ENCODE measurements around the gene IFT43. TPM values are rescaled to one million over a fixed set of nuclear protein-coding genes. Genes with fewer than 3 reads are reported as not detected.

Gene IFT43
- total RNA-seq, 2 experiments from 2014 or later = 9.8 to 10.8 TPM

GRCh38 chr14:75982266-75983018 is 3.1 kb upstream of the IFT43 start:
- Mint-ChIP-seq H3K4me3 (peak overlapping the region; percentile 77), H3K4me1 (ENCODE audit: low read depth) (peaks cover 43% of the 10 kb centered on the region), H3K9me3 (no peaks in the 10 kb centered on the region), H3K27me3 (ENCODE audit: low read depth) (no peaks in the 10 kb centered on the region), H3K27ac (no peak overlapping the region), H3K36me3 (ENCODE audit: low read depth) (no peaks in the 10 kb centered on the region)
- intact Hi-C loops (cut with micrococcal nuclease) = loop anchor here (1.0 to 10.0 kb wide), 8 partner anchors 76 to 982 kb away; partner anchors contain the start of genes GPATCH2L, JDP2 and TTLL5
- peak; percentile 81 for DNase-seq
- CTCF ChIA-PET = interaction anchor here (0.5 to 13.8 kb wide), 11 partner anchors 9 to 646 kb away, joined by 3 to 131 read pairs (median 3); no protein-coding TSS in a partner anchor

- intact Hi-C loops (cut with micrococcal nuclease) = loop anchor here (5.0 to 10.0 kb wide), 4 partner anchors 169 to 982 kb away; partner anchors contain the start of genes GPATCH2L and JDP2
- CTCF ChIA-PET = interaction anchor here (0.5 to 13.8 kb wide), 9 partner anchors 8 to 647 kb away, joined by 3 to 131 read pairs (median 4); no protein-coding TSS in a partner anchor
- no peaks in the 10 kb centered on the region for H3K27me3 Mint-ChIP-seq (ENCODE audit: low read depth)
- H3K27ac Mint-ChIP-seq = no peak overlapping the region
- peaks cover 43% of the 10 kb centered on the region for H3K4me1 Mint-ChIP-seq (ENCODE audit: low read depth)
- H3K4me3 Mint-ChIP-seq = peak overlapping the region; percentile 77
- no peaks in the 10 kb centered on the region for H3K36me3 Mint-ChIP-seq (ENCODE audit: low read depth)
- no peak for DNase-seq
- no peaks in the 10 kb centered on the region for H3K9me3 Mint-ChIP-seq
Observed at GRCh38 chr14:75983019-75983358, 2.6 kb upstream of the IFT43 start.

GRCh38 chr14:75984674-75985073 is 889 bp upstream of the IFT43 start:
- H3K36me3 Mint-ChIP-seq (ENCODE audit: low read depth) = no peaks in the 10 kb centered on the region
- DNase-seq = no peak
- CTCF ChIA-PET = interaction anchor here (0.6 to 13.8 kb wide), 2 partner anchors 76 to 471 kb away, joined by 3 to 131 read pairs; no protein-coding TSS in a partner anchor
- no peaks in the 10 kb centered on the region for H3K9me3 Mint-ChIP-seq
- no peaks in the 10 kb centered on the region for H3K27me3 Mint-ChIP-seq (ENCODE audit: low read depth)
- H3K4me1 Mint-ChIP-seq (ENCODE audit: low read depth) = peaks cover 29% of the 10 kb centered on the region
- intact Hi-C loops (cut with micrococcal nuclease) = loop anchor here (5.0 to 10.0 kb wide), 4 partner anchors 168 to 980 kb away; partner anchors contain the start of genes GPATCH2L and JDP2
- H3K4me3 Mint-ChIP-seq = no peak overlapping the region
- no peak overlapping the region for H3K27ac Mint-ChIP-seq

GRCh38 chr14:75986439-75986765 is 839 bp downstream of the IFT43 start:
- Mint-ChIP-seq H3K4me3 (peak overlapping the region; percentile 79), H3K36me3 (ENCODE audit: low read depth) (no peaks in the 10 kb centered on the region), H3K27ac (no peak overlapping the region), H3K27me3 (ENCODE audit: low read depth) (no peaks in the 10 kb centered on the region), H3K4me1 (ENCODE audit: low read depth) (peaks cover 16% of the 10 kb centered on the region), H3K9me3 (no peaks in the 10 kb centered on the region)
- DNase-seq = no peak
- CTCF ChIA-PET = interaction anchor here (0.5 to 13.8 kb wide), 2 partner anchors 78 to 191 kb away, joined by 3 to 131 read pairs; no protein-coding TSS in a partner anchor
- intact Hi-C loops (cut with micrococcal nuclease) = loop anchor here (10.0 kb wide), 3 partner anchors 562 to 978 kb away; partner anchors contain the start of gene JDP2

- intact Hi-C loops (cut with micrococcal nuclease) = loop anchor here (10.0 kb wide), 3 partner anchors 563 to 977 kb away; partner anchors contain the start of gene JDP2
- H3K36me3 Mint-ChIP-seq (ENCODE audit: low read depth) = no peaks in the 10 kb centered on the region
- no peaks in the 10 kb centered on the region for H3K9me3 Mint-ChIP-seq
- H3K4me1 Mint-ChIP-seq (ENCODE audit: low read depth) = peaks cover 11% of the 10 kb centered on the region
- no peaks in the 10 kb centered on the region for H3K27me3 Mint-ChIP-seq (ENCODE audit: low read depth)
- H3K4me3 Mint-ChIP-seq = no peak overlapping the region
- DNase-seq = no peak
- no peak overlapping the region for H3K27ac Mint-ChIP-seq
- CTCF ChIA-PET = interaction anchor here (1.2 to 13.8 kb wide), 2 partner anchors 79 to 512 kb away, joined by 3 to 131 read pairs; no protein-coding TSS in a partner anchor
Observed at GRCh38 chr14:75987201-75987970, 1.8 kb downstream of the IFT43 start.

- Mint-ChIP-seq H3K27me3 (ENCODE audit: low read depth) (no peaks in the 10 kb centered on the region), H3K4me1 (ENCODE audit: low read depth) (peaks cover 10% of the 10 kb centered on the region), H3K9me3 (no peaks in the 10 kb centered on the region), H3K27ac (no peak overlapping the region), H3K4me3 (no peak overlapping the region), H3K36me3 (ENCODE audit: low read depth) (peaks cover under 1% of the 10 kb centered on the region)
- DNase-seq = no peak
- CTCF ChIA-PET = interaction anchor here (1.3 to 13.8 kb wide), 2 partner anchors 81 to 280 kb away, joined by 6 to 131 read pairs; no protein-coding TSS in a partner anchor
- intact Hi-C loops (cut with micrococcal nuclease) = loop anchor here (10.0 kb wide), 3 partner anchors 564 to 976 kb away; partner anchors contain the start of gene JDP2
Observed at GRCh38 chr14:75989134-75989533, 3.6 kb downstream of the IFT43 start.

- H3K9me3 Mint-ChIP-seq = no peaks in the 10 kb centered on the region
- DNase-seq = no peak
- no peak overlapping the region for H3K27ac Mint-ChIP-seq
- peaks cover 10% of the 10 kb centered on the region for H3K4me1 Mint-ChIP-seq (ENCODE audit: low read depth)
- no peaks in the 10 kb centered on the region for H3K27me3 Mint-ChIP-seq (ENCODE audit: low read depth)
- H3K36me3 Mint-ChIP-seq (ENCODE audit: low read depth) = peaks cover 5% of the 10 kb centered on the region
- intact Hi-C loops (cut with micrococcal nuclease) = no loop called here
- CTCF ChIA-PET = interaction anchor here (1.3 to 1.6 kb wide), 2 partner anchors 8 to 281 kb away, joined by 6 read pairs; partner anchors contain the start of gene TGFB3
- H3K4me3 Mint-ChIP-seq = no peak overlapping the region
Observed at GRCh38 chr14:75990297-75990696, 4.7 kb downstream of the IFT43 start.

- Mint-ChIP-seq H3K4me3 (no peak overlapping the region), H3K27ac (no peak overlapping the region), H3K4me1 (ENCODE audit: low read depth) (peaks cover under 1% of the 10 kb centered on the region), H3K9me3 (no peaks in the 10 kb centered on the region), H3K36me3 (ENCODE audit: low read depth) (peaks cover 12% of the 10 kb centered on the region), H3K27me3 (ENCODE audit: low read depth) (no peaks in the 10 kb centered on the region)
- intact Hi-C loops (cut with micrococcal nuclease) = no loop called here
- CTCF ChIA-PET = interaction anchor here (1.6 kb wide), 1 partner anchor 10 kb away, joined by 6 read pairs; the partner anchor contains the start of gene TGFB3
- no peak for DNase-seq
Observed at GRCh38 chr14:75991753-75992152, 6.2 kb downstream of the IFT43 start.

GRCh38 chr14:75993567-75994041 is 8.0 kb downstream of the IFT43 start:
- Mint-ChIP-seq H3K9me3 (no peaks in the 10 kb centered on the region), H3K4me1 (ENCODE audit: low read depth) (no peaks in the 10 kb centered on the region), H3K27ac (no peak overlapping the region), H3K27me3 (ENCODE audit: low read depth) (no peaks in the 10 kb centered on the region), H3K36me3 (ENCODE audit: low read depth) (peaks cover 20% of the 10 kb centered on the region), H3K4me3 (no peak overlapping the region)
- no peak for DNase-seq
- intact Hi-C loops (cut with micrococcal nuclease) = no loop called here
- CTCF ChIA-PET = no interaction called here

GRCh38 chr14:75995372-75996041 is 9.9 kb downstream of the IFT43 start:
- H3K9me3 Mint-ChIP-seq = no peaks in the 10 kb centered on the region
- intact Hi-C loops (cut with micrococcal nuclease) = no loop called here
- H3K4me3 Mint-ChIP-seq = no peak overlapping the region
- H3K27ac Mint-ChIP-seq = no peak overlapping the region
- CTCF ChIA-PET = interaction anchor here (1.3 to 1.4 kb wide), 2 partner anchors 15 to 56 kb away, joined by 3 read pairs; no protein-coding TSS in a partner anchor
- H3K4me1 Mint-ChIP-seq (ENCODE audit: low read depth) = no peaks in the 10 kb centered on the region
- H3K27me3 Mint-ChIP-seq (ENCODE audit: low read depth) = no peaks in the 10 kb centered on the region
- peaks cover 22% of the 10 kb centered on the region for H3K36me3 Mint-ChIP-seq (ENCODE audit: low read depth)
- DNase-seq = no peak

- no peak overlapping the region for H3K4me3 Mint-ChIP-seq
- CTCF ChIA-PET = no interaction called here
- no peaks in the 10 kb centered on the region for H3K9me3 Mint-ChIP-seq
Observed at GRCh38 chr14:75996488-75996887, 10.9 kb downstream of the IFT43 start.

More at GRCh38 chr14:75996488-75996887, 10.9 kb downstream of the IFT43 start:
- no peaks in the 10 kb centered on the region for H3K4me1 Mint-ChIP-seq (ENCODE audit: low read depth)
- DNase-seq = no peak
- H3K27ac Mint-ChIP-seq = no peak overlapping the region
- intact Hi-C loops (cut with micrococcal nuclease) = no loop called here
- peaks cover 32% of the 10 kb centered on the region for H3K36me3 Mint-ChIP-seq (ENCODE audit: low read depth)
- no peaks in the 10 kb centered on the region for H3K27me3 Mint-ChIP-seq (ENCODE audit: low read depth)
